SU-DHL-6 (cell line): ENCODE measurements around the gene CITED2.

Source experiments
- H2AFZ ChIP-seq: fragments of 200-600 bp; sonication (generic); 2 replicates; pipeline ENCODE4 v1.6.1; 2014; ENCODE audit warnings: low read depth, mild to moderate bottlenecking, moderate library complexity, mixed read lengths, antibody characterized with exemption, low read length; ENCODE audit not compliant: severe bottlenecking
- H3F3A ChIP-seq: fragments of 200-600 bp; shearing (Covaris generic); 2 replicates; pipeline ENCODE4 v1.6.0; 2016; ENCODE audit warnings: antibody characterized with exemption, mild to moderate bottlenecking; ENCODE audit not compliant: insufficient read depth
- H3K27ac ChIP-seq: fragments of 200-600 bp; sonication (generic); 2 replicates; pipeline ENCODE4 v1.5.1; 2016; ENCODE audit warnings: low read depth, mild to moderate bottlenecking, low read length, moderate library complexity, mixed read lengths
- H3K27me3 ChIP-seq: fragments of 200-600 bp; sonication (generic), shearing (Covaris generic); 2 replicates; pipeline ENCODE4 v1.6.0; 2014; ENCODE audit warnings: mild to moderate bottlenecking, low read length
- H3K36me3 ChIP-seq: fragments of 200-600 bp; sonication (generic); 2 replicates; pipeline ENCODE4 v1.6.1; 2014; ENCODE audit warnings: mild to moderate bottlenecking, low read length, mixed read lengths
- H3K4me2 ChIP-seq: fragments of 300-600, 200-600 bp; shearing (Covaris generic), sonication (generic); 2 replicates; pipeline ENCODE4 v1.6.0; 2014; ENCODE audit warnings: low read length, low read depth, mild to moderate bottlenecking; ENCODE audit not compliant: poor library complexity, severe bottlenecking
- H3K4me3 ChIP-seq: fragments of 200-600 bp; sonication (generic); 2 replicates; pipeline ENCODE4 v1.5.1; 2014; ENCODE audit warnings: antibody characterized with exemption, low read length, mild to moderate bottlenecking, mixed read lengths; ENCODE audit not compliant: insufficient read depth, poor library complexity, severe bottlenecking
- H3K79me2 ChIP-seq: fragments of 200-600 bp; sonication (generic); 2 replicates; pipeline ENCODE4 v1.6.1; 2014; ENCODE audit warnings: mild to moderate bottlenecking, low read length, moderate library complexity; ENCODE audit not compliant: insufficient read depth
- H3K9ac ChIP-seq: fragments of 200-600 bp; sonication (generic); 2 replicates; pipeline ENCODE4 v1.7.0; 2014; ENCODE audit warnings: mild to moderate bottlenecking, low read length
- H3K9me2 ChIP-seq: fragments of 200-600 bp; sonication (generic); replicated peaks from 2 replicates; pipeline ENCODE4 v1.6.1; 2014; ENCODE audit warnings: low read length; ENCODE audit not compliant: insufficient read depth
- H3K9me3 ChIP-seq: fragments of 200-600 bp; sonication (generic); 2 replicates; pipeline ENCODE4 v1.6.1; 2014; ENCODE audit warnings: low read length, mixed read lengths; ENCODE audit not compliant: insufficient read depth
- H4K20me1 ChIP-seq: fragments of 200-600 bp; sonication (generic); 2 replicates; pipeline ENCODE4 v1.6.1; 2014; ENCODE audit warnings: low read depth, mild to moderate bottlenecking, antibody characterized with exemption, low read length, moderate library complexity, mixed read lengths
- EZH2phosphoT487 ChIP-seq: fragments of 200-600 bp; sonication (generic), shearing (Covaris generic); conservative IDR thresholded peaks from 2 replicates; pipeline ENCODE4 v1.6.1; 2018; ENCODE audit warnings: mild to moderate bottlenecking, antibody characterized with exemption, low read length, moderate library complexity, mixed read lengths
- TF ChIP-seq, protein P1 (sequence below): fragments of 200-600 bp; sonication (generic); IDR thresholded peaks from one replicate; pipeline ENCODE4 v1.5.1; 2017; ENCODE audit warnings: antibody characterized with exemption, mild to moderate bottlenecking, low read length, moderate library complexity; ENCODE audit not compliant: insufficient read depth, poor library complexity, severe bottlenecking

CITED2 gene

DNA sequence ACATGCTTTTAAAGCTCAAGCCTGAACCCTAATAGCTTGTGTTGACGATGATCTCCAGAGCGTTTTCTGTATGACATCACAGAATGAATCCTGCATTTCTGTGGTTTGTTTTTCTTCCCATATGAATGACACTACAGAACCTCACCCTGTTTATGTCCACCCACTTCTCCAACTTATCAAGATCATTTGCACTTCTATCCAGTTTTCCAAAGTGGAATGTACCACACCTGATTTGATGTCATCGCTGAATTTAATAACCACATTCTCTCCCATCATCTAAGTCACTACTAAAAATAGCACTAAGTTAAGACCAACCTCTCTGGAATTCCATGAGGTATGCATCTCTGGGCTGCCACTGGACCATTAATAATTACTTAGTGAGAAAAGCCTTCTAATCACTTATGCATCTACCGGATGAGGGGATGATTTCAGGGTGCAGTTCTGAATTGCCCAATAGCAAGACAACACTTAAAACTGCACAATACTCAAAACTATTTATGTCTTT is 33.3 kb upstream of the CITED2 start:
- Histone ChIP-seq H3K36me3 (no peaks in the 10 kb centered on the region), H3F3A (no peaks in the 10 kb centered on the region), H3K4me3 (no peak overlapping the region), H3K9me3 (no peaks in the 10 kb centered on the region), H4K20me1 (no peaks in the 10 kb centered on the region), H3K9ac (no peak overlapping the region), H3K9me2 (no peaks in the 10 kb centered on the region), H3K4me2 (no peak overlapping the region), H3K27me3 (no peaks in the 10 kb centered on the region), H2AFZ (no peak overlapping the region), H3K27ac (no peak overlapping the region), H3K79me2 (no peaks in the 10 kb centered on the region)
- TF ChIP-seq, protein P1, sequence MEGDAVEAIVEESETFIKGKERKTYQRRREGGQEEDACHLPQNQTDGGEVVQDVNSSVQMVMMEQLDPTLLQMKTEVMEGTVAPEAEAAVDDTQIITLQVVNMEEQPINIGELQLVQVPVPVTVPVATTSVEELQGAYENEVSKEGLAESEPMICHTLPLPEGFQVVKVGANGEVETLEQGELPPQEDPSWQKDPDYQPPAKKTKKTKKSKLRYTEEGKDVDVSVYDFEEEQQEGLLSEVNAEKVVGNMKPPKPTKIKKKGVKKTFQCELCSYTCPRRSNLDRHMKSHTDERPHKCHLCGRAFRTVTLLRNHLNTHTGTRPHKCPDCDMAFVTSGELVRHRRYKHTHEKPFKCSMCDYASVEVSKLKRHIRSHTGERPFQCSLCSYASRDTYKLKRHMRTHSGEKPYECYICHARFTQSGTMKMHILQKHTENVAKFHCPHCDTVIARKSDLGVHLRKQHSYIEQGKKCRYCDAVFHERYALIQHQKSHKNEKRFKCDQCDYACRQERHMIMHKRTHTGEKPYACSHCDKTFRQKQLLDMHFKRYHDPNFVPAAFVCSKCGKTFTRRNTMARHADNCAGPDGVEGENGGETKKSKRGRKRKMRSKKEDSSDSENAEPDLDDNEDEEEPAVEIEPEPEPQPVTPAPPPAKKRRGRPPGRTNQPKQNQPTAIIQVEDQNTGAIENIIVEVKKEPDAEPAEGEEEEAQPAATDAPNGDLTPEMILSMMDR = no peak
- TF ChIP-seq EZH2phosphoT487 = no peak

DNA sequence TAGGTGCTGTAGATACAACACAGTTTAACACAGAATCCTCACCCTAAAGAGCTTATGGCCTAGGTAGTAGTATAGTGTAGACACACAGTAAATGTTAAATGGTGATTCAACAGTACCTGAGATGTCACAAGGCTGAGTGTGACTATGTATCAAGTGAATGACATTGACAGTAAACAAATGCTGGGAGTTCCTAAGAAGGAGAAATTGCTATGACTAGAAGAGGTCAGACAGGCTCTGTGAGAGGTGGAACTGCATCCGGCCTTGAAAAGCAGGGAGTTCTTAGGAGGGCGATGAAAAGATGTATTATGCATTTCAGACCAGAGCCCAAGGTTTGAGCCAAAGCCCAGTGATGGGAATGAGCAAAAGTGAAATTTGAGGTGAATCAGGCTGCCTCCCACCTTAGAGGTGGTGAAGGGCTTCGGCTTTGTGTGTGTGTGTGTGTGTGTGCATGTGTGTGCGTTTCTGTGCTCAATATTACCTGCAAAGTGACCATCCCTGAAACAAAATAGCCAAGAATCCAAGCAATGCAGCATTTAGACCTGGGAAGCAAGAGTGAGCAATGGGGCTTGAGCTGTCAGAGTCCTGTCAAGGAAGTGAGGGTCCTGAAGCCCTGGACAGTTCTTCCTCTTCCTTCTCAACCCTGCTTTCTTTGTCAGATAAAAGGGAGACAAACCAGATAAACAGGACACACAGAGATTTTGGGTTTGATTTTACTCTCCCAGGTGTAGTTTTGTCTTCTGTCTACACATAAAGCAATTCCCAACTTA is 32.3 kb upstream of the CITED2 start:
- H3K79me2 ChIP-seq = no peaks in the 10 kb centered on the region
- H3F3A ChIP-seq = no peaks in the 10 kb centered on the region
- H3K9ac ChIP-seq = no peak overlapping the region
- no peak overlapping the region for H3K4me2 ChIP-seq
- no peaks in the 10 kb centered on the region for H3K36me3 ChIP-seq
- no peaks in the 10 kb centered on the region for H3K9me3 ChIP-seq
- no peak overlapping the region for H3K27ac ChIP-seq
- TF ChIP-seq, protein P1 = no peak
- no peak for TF ChIP-seq EZH2phosphoT487
- H3K9me2 ChIP-seq = no peaks in the 10 kb centered on the region
- H2AFZ ChIP-seq = no peak overlapping the region
- H4K20me1 ChIP-seq = no peaks in the 10 kb centered on the region
- H3K27me3 ChIP-seq = no peaks in the 10 kb centered on the region
- no peak overlapping the region for H3K4me3 ChIP-seq

DNA sequence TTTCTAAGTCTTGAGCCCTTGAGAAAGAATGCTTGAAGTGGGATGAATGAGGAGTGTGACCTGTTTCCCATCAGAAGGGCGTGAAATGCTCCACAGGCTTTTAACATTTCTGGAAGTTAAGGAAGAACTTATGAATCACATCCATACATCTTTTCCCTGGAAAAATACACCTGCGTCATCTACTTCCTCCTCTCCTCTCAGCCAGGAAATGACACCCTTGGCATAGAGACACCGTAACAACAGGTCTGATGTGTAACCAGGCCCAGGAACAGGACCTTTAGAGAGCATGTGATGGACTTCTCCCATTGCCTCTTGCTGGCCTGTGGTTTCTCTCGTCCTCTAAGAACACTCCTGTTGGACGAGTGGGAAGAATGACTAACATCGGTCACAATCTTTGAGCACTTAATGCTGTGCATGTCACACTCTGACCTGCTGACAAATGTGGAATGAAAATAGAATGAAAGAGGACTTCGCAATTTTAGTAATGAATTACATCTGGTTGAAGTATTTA is 28.5 kb upstream of the CITED2 start:
- no peak overlapping the region for H3K4me2 ChIP-seq
- H3K36me3 ChIP-seq = no peaks in the 10 kb centered on the region

DNA sequence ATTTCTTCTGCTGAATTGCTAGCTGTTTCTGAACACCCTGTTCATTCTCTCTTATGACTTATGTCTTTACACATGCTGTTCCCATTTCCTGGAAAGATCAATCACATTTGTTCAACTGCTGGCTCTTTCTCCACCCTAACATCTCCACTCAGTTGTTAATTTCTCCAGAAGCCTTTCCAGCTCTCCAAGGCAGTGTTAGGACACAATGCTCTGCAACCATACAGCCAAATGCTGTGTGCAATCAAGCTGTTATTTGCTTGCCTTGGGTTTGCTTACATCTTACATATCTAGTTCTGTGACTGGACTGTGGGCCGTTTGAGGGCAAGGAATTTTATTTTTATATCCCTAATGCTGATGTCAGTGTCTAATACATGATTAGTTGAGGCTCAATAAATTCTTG is 24.2 kb upstream of the CITED2 start:
- TF ChIP-seq, protein P1 = no peak
- Histone ChIP-seq H3K79me2 (no peaks in the 10 kb centered on the region), H3K4me3 (no peak overlapping the region), H3K9me2 (no peaks in the 10 kb centered on the region), H4K20me1 (no peaks in the 10 kb centered on the region), H3K27ac (no peak overlapping the region), H2AFZ (no peak overlapping the region), H3K9ac (no peak overlapping the region), H3K9me3 (no peaks in the 10 kb centered on the region), H3K4me2 (no peak overlapping the region), H3K36me3 (no peaks in the 10 kb centered on the region), H3F3A (no peaks in the 10 kb centered on the region), H3K27me3 (no peaks in the 10 kb centered on the region)

More for the DNA sequence above, 28.5 kb upstream of the CITED2 start:
- no peak overlapping the region for H3K9ac ChIP-seq
- no peaks in the 10 kb centered on the region for H3K79me2 ChIP-seq
- no peaks in the 10 kb centered on the region for H3K27me3 ChIP-seq
- no peak for TF ChIP-seq EZH2phosphoT487
- no peak overlapping the region for H3K27ac ChIP-seq
- no peak overlapping the region for H2AFZ ChIP-seq
- H3K9me2 ChIP-seq = no peaks in the 10 kb centered on the region
- H3K9me3 ChIP-seq = no peaks in the 10 kb centered on the region
- no peaks in the 10 kb centered on the region for H4K20me1 ChIP-seq
- no peaks in the 10 kb centered on the region for H3F3A ChIP-seq
- H3K4me3 ChIP-seq = no peak overlapping the region
